ENCODE results near the gene UGT1A10.
"Not testable (repeated sequence)": the region's sequence is repeated elsewhere in the genome, so short reads cannot be mapped to it uniquely, and the experiment has no call there.

Gene UGT1A10

DNA sequence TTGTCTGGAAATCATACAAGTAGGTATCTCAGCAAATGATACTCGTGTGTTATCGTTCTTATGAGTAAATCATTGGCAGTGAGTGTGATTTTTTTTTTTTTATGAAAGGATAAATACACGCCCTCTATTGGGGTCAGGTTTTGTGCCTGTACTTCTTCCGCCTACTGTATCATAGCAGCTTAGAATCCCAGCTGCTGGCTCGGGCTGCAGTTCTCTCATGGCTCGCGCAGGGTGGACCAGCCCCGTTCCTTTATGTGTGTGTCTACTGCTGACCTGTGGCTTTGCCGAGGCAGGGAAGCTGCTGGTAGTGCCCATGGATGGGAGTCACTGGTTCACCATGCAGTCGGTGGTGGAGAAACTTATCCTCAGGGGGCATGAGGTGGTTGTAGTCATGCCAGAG lies at the start of gene UGT1A10:
Gene UGT1A10, plus strand, starts transcription at position 143 of the 400 bp plus-strand sequence. Its CDS starts 75 bp downstream, at position 218.
- not testable (repeated sequence) for DNase-seq (ENCODE audit: low read depth in 2 of 2)

DNA sequence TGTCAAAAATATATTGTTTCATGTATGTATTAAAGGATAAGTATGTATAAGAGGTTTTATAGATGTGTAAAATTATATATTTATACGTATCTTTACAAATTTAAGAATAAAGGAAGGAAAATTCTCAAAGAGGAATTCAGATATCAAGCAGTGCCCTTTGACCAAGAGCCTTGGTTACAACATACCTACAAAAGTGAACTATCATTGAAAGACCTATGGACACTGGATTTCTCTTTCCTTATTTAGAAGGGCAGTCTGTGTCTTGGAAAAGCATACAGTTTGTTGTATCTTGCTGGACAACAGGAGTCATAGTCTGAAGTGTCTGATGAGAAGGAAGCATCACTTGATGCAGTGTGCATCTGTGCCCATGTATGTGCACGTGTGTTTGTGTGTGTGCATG lies 47.8 kb upstream of the UGT1A10 start:
- no peak for DNase-seq (ENCODE audit: low read depth in 2 of 2)

DNA sequence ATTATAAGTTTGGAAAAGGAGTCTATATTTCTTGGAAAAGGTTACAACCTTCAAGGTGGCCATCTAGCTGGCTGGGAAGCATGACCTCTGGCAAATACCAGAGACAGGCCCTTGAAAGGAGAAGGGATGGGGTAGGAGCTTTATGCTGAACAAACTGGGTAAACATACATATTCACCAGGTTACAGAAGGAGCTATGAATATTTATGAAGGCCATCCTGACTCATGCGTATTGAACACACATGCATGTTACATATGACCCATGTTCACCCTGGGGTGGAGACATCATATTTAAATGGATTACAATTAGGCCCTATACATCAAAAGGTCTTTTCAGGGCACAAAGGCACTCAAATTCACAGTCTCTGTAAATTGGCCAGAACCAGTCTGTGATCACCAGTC lies 43.5 kb upstream of the UGT1A10 start:
- DNase-seq (ENCODE audit: low read depth in 2 of 2): not testable (repeated sequence)

DNA sequence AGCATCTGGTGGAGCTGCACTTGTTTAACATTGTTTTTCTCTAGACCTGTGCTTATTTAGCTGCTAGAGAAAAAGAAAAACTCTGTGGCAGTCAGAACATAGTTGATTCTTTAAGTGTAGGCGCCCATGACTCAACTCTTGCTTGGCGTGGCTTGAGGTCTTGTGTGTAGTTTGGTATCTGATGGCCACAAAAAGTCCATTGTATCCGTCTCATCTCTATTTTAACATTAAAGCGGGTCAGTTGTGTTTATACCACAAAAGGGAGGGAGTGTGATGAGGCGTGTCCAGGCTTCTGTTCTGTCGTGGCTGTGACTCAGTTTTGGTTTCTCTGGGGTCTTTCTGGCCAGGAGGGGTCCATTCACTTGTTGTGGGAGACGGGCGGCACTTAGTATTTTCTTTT lies 43.0 kb upstream of the UGT1A10 start:
- DNase-seq (ENCODE audit: low read depth in 2 of 2): no peak

DNA sequence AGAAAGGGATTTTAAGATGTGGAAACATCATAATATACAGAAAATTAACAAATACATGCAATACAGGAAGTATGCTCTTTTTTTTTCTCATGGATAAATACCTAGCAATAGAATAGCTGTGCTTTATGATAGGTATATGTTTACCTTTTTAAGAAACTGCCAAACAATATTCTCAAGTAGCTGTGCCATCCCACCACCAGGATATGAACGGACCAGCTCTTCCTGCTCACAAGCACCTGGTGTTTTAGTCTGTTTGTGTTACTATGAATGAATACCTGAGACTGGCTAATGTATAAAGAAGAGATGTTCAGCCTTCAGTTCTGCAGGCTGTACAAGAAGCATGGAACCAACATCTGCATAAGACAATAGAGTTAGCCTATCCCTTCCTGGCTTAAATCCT lies 38.7 kb upstream of the UGT1A10 start:
- no peak for DNase-seq (ENCODE audit: low read depth in 2 of 2)

DNA sequence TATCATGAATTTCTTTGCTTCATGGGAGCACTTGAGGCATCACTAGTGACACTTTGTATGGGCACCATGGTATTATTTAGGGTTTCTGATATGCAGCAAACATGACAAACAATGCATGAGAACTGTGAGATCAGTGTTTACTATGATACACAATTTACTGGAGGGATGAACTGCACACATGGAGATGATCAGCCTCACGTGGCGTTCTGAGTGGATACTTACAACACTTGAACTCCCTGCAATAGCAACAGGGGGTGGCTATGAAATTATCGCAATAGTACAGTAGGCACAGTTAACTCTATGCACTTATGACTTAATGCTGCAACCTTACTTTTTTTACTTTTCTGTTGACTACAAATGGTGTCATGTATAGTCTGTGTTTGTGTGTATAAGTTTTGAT lies 37.3 kb upstream of the UGT1A10 start:
- DNase-seq (ENCODE audit: low read depth in 2 of 2): no peak

DNA sequence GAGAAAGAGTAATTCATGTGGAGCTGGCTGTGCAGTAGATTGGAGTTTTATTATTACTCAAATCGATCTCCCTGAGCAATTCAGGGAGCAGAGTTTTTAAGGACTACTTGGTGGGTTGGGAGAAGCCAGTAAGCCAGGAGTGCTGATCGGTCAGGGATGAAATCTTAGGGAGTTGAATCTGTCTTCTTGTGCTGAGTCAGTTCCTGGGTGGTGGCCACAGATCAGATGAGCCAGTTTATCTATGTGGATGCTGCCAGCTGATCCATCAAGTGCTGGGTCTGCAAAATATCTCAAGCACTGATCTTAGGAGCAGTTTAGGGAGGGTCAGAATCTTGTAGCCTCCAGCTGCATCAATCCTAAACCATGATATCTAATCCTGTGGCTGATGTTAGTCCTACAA lies 35.9 kb upstream of the UGT1A10 start:
- no peak for DNase-seq (ENCODE audit: low read depth in 2 of 2)

DNA sequence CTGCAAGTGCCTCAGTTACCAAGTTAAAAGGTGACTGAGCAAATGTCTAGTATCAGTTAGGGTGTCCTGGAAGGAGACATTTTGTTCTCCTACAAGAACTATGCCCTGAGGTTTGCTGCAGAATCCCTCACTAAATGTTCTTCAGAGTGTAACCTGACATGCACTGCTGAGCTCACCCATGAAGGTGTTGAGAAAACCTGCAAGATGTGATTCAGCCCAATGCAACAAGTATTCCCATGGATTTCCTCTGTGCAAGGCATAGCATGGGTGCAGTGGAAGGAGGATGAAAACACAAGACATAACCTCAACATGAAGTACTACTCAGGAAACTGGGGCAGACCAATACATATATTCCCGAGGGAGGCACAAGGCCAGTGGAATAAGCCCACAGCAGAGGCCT lies 34.2 kb upstream of the UGT1A10 start:
- no peak for DNase-seq (ENCODE audit: low read depth in 2 of 2)

DNA sequence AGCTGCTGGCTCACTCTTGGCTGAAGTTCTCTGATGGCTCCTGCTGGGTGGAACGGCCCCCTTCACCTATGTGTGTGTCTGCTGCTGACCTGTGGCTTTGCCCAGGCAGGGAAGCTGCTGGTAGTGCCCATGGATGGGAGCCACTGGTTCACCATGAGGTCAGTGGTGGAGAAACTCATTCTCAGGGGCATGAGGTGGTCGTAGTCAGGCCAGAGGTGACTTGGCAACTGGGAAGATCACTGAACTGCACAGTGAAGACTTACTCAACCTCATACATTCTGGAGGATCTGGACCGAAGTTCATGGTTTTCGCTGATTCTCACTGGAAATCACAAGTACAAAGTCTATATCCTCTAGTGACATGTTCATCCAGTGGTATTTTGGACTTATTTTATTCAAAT lies 32.7 kb upstream of the UGT1A10 start:
- no peak for DNase-seq (ENCODE audit: low read depth in 2 of 2)

DNA sequence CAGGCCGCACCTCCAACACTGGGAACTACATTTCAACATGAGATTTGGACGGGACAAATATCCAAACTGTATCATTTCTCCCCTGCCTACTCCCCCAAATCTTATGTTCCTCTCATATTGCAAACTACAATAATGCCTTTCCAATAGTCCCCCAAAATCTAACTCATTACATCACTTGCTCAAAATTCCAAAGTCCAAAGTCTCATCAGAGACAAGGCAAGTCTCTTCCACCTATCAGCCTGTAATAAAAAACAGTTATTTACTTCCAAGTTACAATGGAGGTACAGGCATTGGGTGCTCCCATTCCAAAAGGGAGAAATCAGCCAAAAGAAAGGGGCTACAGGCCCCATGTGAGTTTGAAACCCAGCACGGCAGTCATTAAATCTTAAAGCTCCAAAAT lies 31.4 kb upstream of the UGT1A10 start:
- no peak for DNase-seq (ENCODE audit: low read depth in 2 of 2)

DNA sequence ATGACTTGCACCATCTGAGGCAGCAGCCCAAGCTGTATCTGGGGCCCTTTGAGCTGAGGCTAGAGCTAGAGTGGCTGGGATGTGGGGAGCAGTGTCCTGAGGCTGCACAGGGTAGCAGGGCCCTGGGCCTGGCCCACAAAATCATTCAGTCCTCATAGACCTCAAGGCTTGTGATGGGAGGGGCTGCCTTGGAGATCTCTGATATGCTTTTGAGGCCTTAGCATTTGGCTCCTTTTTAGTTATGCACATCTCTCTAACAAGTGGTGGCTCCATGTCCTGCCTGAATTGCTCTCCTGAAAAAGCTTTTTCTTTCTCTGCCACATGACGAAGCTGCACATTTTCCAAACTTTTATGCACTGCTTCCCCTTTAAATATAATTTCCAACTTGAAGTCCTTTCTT lies 30.6 kb upstream of the UGT1A10 start:
- no peak for DNase-seq (ENCODE audit: low read depth in 2 of 2)

DNA sequence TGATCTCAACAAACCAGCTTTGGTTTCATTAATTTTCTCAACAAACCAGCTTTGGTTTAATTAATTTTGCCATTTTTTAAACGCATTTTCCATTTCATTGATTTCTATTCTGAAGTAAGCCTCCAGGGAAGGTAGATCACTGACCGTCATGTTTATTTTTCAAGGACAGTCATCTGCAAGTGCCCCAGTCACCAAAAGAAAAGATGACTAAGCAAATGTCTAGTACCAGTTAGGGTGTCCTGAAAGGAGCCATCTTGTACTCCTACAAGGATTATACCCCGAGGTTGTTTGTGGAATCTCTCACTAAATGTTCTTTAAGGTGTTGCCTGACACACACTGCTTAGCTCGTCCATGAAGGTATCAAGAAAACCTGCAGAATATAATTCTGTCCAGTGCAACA lies 25.0 kb upstream of the UGT1A10 start:
- DNase-seq (ENCODE audit: low read depth in 2 of 2): no peak

DNA sequence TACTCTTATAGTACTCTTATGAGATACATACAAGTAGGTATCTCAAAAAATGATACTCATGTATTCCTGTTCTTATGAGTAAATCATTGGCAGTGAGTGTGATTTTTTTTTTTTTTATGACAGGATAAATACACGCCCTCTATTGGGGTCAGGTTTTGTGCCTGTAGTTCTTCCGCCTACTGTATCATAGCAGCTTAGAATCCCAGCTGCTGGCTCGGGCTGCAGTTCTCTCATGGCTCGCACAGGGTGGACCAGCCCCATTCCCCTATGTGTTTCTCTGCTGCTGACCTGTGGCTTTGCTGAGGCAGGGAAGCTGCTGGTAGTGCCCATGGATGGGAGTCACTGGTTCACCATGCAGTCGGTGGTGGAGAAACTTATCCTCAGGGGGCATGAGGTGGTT lies 18.8 kb upstream of the UGT1A10 start, which contains the start of gene UGT1A8:
Gene UGT1A8, plus strand, starts transcription at position 158 of the 400 bp plus-strand sequence. Its CDS starts 75 bp downstream, at position 233.
- not testable (repeated sequence) for DNase-seq (ENCODE audit: low read depth in 2 of 2)

DNA sequence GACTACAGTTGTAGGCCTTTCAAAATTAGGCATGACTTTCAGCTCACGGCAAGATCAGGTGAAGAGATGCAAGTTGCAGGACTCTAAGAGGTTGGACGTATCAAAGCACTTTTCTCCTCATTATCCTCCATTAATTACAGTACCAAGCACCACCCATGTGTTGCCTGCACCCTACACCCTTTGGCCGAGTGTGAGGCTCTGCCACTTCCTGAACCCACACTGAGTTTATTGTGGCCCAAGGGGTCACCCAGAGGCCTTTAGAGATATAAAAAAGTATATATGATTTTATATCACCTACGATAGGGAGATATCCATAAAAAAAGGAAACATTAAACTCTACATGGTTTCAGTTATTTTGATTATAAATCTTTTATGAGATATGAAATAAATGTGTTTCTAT lies 16.0 kb upstream of the UGT1A10 start:
- no peak for DNase-seq (ENCODE audit: low read depth in 2 of 2)

DNA sequence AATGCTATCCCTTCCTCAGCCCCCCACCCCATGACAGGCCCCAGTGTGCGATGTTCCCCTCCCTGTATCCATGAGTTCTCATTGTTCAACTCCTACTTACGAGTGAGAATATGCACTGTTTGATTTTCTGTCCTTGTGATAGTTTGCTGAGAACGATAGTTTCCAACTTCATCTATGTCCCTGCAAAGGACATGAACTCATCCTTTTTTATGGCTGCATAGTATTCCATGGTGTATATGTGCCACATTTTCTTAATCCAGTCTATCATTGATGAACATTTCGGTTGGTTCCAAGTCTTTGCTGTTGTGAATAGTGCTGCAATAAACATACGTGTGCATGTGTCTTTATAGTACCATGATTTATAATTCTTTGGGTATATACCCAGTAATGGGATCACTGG lies 14.4 kb upstream of the UGT1A10 start:
- not testable (repeated sequence) for DNase-seq (ENCODE audit: low read depth in 2 of 2)

DNA sequence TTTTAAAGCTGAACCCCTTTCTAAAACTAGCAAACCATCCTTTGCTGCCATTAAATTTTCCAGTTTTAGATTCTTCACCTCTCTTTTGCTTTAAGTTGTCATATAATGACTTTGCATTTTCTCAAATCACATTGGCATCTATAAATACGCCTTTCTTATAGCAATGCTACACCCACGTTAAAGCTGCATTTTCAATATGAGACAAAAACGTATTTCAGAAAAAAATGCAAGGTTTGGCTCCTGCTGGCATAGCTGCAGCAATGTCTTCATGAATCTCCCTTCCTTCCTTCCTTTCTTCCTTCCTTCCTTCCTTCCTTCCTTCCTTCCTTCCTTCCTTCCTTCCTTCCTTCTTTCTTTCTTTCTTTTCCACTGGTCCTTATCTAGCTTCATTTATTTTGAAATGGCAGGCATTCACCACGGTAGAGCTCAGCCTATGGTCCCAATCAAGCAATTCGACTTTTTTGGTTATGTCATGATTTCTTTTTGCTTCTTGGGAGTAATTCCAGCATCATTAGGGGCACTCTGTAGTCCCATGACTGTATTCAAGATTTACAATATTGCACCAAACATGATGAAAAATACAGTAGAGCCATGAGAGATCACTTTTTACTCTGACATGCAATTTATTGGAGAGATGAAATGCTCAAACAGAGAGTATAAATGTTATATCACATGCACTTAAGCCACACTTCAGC lies 8.8 kb upstream of the UGT1A10 start:
- DNase-seq (ENCODE audit: low read depth in 2 of 2): no peak

DNA sequence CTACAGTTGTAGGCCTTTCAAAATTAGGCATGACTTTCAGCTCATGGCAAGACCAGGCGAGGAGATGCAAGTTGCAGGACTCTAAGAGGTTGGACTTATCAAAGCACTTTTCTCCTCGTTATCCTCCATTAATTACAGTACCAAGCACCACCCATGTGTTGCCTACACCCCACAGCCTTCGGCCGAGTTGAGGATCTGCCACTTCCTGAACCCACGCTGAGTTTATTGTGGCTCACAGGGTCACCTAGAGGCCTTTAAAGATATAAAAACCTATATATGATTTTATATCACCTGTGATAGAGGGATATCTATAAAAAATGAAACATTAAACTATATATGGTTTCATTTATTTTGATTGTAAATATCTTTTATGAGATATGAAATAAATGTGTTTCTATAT lies 2.6 kb downstream of the UGT1A10 start:
- DNase-seq (ENCODE audit: low read depth in 2 of 2): no peak

DNA sequence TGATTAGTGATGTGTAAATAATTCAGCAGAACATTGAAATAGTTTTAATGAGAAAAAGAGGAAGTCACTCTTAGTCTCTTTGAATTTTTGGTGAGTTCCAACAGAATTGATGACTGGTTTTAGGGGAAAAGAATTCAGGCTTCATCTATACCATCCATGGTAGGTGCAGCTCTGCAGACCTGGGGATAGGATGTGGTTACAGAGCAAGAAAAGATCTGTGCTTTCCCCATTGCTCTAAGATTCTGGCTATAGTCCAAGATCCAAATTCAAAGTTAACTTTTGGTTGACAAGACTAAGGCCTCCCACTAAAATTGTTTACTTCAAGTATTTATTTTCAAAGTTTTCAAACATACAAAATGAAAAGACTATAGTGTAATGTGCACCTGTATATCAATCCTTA lies 3.6 kb downstream of the UGT1A10 start:
- DNase-seq (ENCODE audit: low read depth in 2 of 2): no peak

DNA sequence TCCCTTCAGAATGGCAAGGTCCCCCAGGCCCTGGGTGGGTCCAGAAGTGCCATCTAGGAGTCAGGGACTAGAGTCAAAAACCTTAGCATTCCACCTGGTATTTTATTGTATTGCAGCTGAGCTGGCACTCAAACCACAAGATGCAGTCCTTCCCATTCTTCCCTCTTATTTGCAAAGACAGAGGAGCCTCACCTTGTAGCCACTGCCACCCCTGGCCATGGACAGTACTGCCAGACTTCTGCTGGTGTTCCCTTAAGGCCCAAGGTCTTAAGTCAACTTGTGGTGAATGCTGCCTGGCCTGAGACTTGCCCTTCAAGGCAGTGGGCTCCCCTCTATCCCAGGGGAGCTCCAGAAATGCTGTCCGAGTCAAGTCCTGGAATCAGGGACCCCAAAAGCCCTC lies 6.9 kb downstream of the UGT1A10 start:
- no peak for DNase-seq (ENCODE audit: low read depth in 2 of 2)

DNA sequence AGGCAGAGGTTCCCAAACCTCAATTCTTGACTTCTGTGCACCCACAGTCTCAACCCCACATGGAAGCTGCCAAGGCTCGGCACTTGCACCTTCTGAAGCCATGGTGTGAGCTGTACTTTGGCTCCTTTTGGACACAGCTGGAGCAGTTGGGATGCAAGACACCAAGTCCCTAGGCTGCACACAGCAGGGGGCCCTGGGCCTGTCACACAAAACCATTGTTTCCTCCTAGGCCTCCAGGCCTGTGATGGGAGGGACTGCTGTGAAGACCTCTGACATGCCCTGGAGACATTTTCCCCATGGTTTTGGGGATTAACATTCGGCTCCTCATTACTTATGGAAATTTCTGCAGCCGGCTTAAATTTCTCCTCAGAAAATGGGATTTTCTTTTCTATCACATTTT lies 9.8 kb downstream of the UGT1A10 start:
- DNase-seq (ENCODE audit: low read depth in 2 of 2): not testable (repeated sequence)

DNA sequence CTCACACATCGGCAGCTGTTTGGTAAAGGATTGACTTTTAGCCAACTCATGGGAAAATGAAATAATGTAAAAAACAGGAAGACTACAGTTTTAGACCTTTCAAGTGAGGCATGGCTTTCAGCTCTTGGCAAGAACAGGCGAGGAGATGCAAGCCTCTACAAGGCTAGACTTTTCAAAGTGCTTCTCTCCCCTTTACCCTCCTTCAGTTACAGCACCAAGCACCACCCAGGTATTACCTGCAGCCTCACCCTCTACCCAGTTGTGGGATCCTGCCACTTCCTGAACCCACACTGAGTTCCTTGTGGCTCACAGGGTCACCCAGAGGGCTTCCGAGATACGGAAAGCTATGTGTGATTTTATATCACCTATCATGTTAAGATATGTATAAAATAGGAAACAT lies 14.7 kb downstream of the UGT1A10 start:
- DNase-seq (ENCODE audit: low read depth in 2 of 2): no peak

DNA sequence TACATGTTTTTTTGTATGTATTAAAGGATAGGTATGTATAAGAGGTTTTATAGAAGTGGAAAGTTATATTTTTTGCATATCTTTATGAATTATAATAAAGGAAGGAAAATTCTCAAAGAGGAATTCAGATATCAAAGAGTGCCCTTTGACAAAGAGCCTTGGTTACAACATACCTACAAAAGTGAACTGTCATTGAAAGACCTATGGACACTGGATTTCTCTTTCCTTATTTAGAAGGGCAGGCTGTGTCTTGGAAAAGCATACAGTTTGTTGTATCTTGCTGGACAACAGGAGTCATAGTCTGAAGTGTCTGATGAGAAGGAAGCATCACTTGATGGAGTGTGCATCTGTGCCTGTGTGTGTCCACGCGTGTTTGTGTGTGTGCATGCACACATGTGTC lies 15.2 kb downstream of the UGT1A10 start:
- no peak for DNase-seq (ENCODE audit: low read depth in 2 of 2)

DNA sequence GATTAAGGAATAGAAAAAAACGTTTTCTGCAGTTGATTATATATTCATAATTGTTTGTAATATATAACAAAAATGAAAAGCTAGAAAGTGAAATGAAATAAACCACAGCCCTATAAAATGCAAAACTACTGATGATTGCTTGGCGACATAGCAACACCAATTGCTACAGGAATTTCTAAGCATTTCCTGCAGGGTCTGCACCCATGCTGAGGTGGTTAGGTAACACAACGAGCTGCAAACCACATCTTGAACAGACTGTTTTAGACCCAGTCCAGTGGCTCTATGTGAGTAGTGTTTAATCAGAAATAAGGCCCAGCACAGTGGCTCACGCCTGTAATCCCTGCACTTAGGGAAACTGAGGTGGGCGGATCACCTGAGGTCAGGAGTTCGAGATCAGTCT lies 18.3 kb downstream of the UGT1A10 start:
- DNase-seq (ENCODE audit: low read depth in 2 of 2): no peak

DNA sequence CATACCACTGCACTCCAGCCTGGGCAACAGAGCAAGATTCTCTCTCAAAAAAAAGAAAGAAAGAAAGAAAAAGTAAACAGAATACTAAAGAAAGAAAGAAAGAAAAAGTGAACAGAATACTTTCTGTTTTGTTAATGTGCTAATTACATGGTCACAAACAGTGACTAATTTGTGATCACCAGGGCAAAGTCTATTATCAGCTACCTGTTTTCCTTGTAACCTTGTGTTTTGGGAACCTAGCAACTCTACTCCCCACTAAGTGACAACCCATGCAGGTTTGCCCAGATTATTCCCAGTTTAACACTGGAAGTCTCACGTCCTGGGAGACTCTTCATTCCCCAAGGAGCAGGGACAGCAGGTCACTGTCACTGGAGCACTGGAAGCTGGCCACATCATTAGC lies 18.8 kb downstream of the UGT1A10 start:
- DNase-seq (ENCODE audit: low read depth in 2 of 2): no peak

Measured in stimulated activated CD4-positive, alpha-beta T cell treated with anti-CD3 and anti-CD28 coated beads, Interleukin-4, amount 100 ng/mL, for 48 hours (primary cell).